K562 treated with DMSO at 1 percent for 48 hours (cell line): ENCODE data around the gene NANP. TPM values are rescaled to one million over a fixed set of nuclear protein-coding genes. Genes with fewer than 3 reads are reported as not detected.

Experiments
- total RNA-seq: library from RNA; unstranded; fragments of 300-600 nt; gene quantifications from 2 replicates; pipeline ENCODE4 v1.2.3, GENCODE V29; 2022; ENCODE audit warnings: low replicate concordance; ENCODE audit errors: extremely low read depth

The NANP gene
- total RNA-seq = not detected in 2 replicates

GRCh38 chr20:25623736-25624499 is at the start of gene NANP:
Gene NANP, minus strand, starts transcription at chr20:25624014. Its CDS starts 66 bp downstream, at chr20:25623948.

GRCh38 chr20:25584905-25585704 is 38.7 kb downstream of the NANP start, which contains the start of gene NINL:
Gene NINL, minus strand, starts transcription at chr20:25585531. Its CDS starts 58,944 bp downstream, at chr20:25526587.

Other genes with a start within 250 kb of the NANP start
- not detected in 2 replicates for gene ABHD12, start 233.2 kb downstream of the NANP start, total RNA-seq
- not detected in 2 replicates for gene GINS1, start 216.3 kb downstream of the NANP start, total RNA-seq
- gene NINL, start 38.5 kb downstream of the NANP start, total RNA-seq = not detected in 2 replicates
- not detected in 2 replicates for gene ZNF337, start 72.8 kb upstream of the NANP start, total RNA-seq